Ovary (tissue), 3 donors: ENCODE measurements around the gene VDR.

Experiments
- POLR2A ChIP-seq: fragments of 450-650 bp; IDR thresholded peaks from one replicate; pipeline ENCODE4 v1.6.1; 2017; ENCODE audit warnings: antibody characterized with exemption, mild to moderate bottlenecking, moderate library complexity
- TF ChIP-seq, protein P1 (sequence below), 3 donors: fragments of 450-650 bp in 2 of 3; fragments of 200-600 bp in 1 of 3; IDR thresholded peaks; one replicate each; pipeline versions ENCODE4 v1.5.1 to v1.8.0; 2016 to 2022; ENCODE audit warnings: antibody characterized with exemption in 3 of 3, mild to moderate bottlenecking in 1 of 3
- donor health status: DM: no; HTN: no; CAD: no.

- TF ChIP-seq, protein P1, sequence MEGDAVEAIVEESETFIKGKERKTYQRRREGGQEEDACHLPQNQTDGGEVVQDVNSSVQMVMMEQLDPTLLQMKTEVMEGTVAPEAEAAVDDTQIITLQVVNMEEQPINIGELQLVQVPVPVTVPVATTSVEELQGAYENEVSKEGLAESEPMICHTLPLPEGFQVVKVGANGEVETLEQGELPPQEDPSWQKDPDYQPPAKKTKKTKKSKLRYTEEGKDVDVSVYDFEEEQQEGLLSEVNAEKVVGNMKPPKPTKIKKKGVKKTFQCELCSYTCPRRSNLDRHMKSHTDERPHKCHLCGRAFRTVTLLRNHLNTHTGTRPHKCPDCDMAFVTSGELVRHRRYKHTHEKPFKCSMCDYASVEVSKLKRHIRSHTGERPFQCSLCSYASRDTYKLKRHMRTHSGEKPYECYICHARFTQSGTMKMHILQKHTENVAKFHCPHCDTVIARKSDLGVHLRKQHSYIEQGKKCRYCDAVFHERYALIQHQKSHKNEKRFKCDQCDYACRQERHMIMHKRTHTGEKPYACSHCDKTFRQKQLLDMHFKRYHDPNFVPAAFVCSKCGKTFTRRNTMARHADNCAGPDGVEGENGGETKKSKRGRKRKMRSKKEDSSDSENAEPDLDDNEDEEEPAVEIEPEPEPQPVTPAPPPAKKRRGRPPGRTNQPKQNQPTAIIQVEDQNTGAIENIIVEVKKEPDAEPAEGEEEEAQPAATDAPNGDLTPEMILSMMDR (IDR thresholded peaks at IDR 0.05) = no peak
- no peak for TF ChIP-seq POLR2A
Measured at GRCh38 chr12:47883663-47884195, 21.1 kb downstream of the VDR start.
